MM.1S (cell line): ENCODE data around the gene RNF182.
"Not testable (repeated sequence)": the region's sequence is repeated elsewhere in the genome, so short reads cannot be mapped to it uniquely, and the experiment has no call there.

ENCODE experiments used
- DNase-seq: peaks from one replicate; pipeline ENCODE4 v3.0.0-alpha.2; 2015
- H2AFZ ChIP-seq: fragments of 300-600 bp; sonication (generic); 2 replicates; pipeline ENCODE4 v1.6.0; 2016; ENCODE audit warnings: antibody characterized with exemption, low read length
- H3F3A ChIP-seq: fragments of 300-600 bp; sonication (generic); 2 replicates; pipeline ENCODE4 v1.6.1; 2016; ENCODE audit warnings: mild to moderate bottlenecking, antibody characterized with exemption, low read length, moderate library complexity, mixed read lengths; ENCODE audit not compliant: insufficient read depth
- H3K27ac ChIP-seq: fragments of 300-600 bp; sonication (generic); 2 replicates; pipeline ENCODE4 v1.5.1; 2016; ENCODE audit warnings: mild to moderate bottlenecking, low read length
- H3K27me3 ChIP-seq: fragments of 300-600 bp; sonication (generic); replicated peaks from 2 replicates; pipeline ENCODE4 v1.6.0; 2016; ENCODE audit warnings: low read length; ENCODE audit not compliant: insufficient read depth
- H3K36me3 ChIP-seq: fragments of 300-600 bp; sonication (generic); replicated peaks from 2 replicates; pipeline ENCODE4 v1.6.1; 2016; ENCODE audit warnings: mild to moderate bottlenecking, low read length, mixed read lengths; ENCODE audit not compliant: insufficient read depth
- H3K4me1 ChIP-seq: fragments of 300-600 bp; sonication (generic); 2 replicates; pipeline ENCODE4 v1.6.1; 2016; ENCODE audit warnings: low read length, mixed read lengths
- H3K4me2 ChIP-seq: fragments of 300-600 bp; sonication (generic); 2 replicates; pipeline ENCODE4 v1.6.0; 2016; ENCODE audit warnings: low read depth, low read length
- H3K4me3 ChIP-seq: fragments of 300-600 bp; sonication (generic); 2 replicates; pipeline ENCODE4 v1.5.1; 2016; ENCODE audit warnings: low read length, mixed read lengths
- H3K79me2 ChIP-seq: fragments of 300-600 bp; sonication (generic); 2 replicates; pipeline ENCODE4 v1.6.1; 2016; ENCODE audit warnings: mixed run types, low read length, mixed read lengths
- H3K9ac ChIP-seq: fragments of 300-600 bp; sonication (generic); 2 replicates; pipeline ENCODE4 v1.6.1; 2016; ENCODE audit warnings: low read length, mixed read lengths
- H3K9me2 ChIP-seq: fragments of 300-600 bp; sonication (generic); replicated peaks from 2 replicates; pipeline ENCODE4 v1.6.1; 2016; ENCODE audit warnings: mild to moderate bottlenecking, low read length, mixed read lengths; ENCODE audit not compliant: insufficient read depth
- H3K9me3 ChIP-seq: fragments of 300-600 bp; sonication (generic); replicated peaks from 2 replicates; pipeline ENCODE4 v1.6.1; 2016; ENCODE audit warnings: mild to moderate bottlenecking, low read length, mixed read lengths; ENCODE audit not compliant: insufficient read depth
- H4K20me1 ChIP-seq: fragments of 300-600 bp; sonication (generic); 2 replicates; pipeline ENCODE4 v1.6.1; 2016; ENCODE audit warnings: mild to moderate bottlenecking, low read length, moderate library complexity, mixed read lengths; ENCODE audit not compliant: insufficient read depth
- EZH2 ChIP-seq: fragments of 300-600 bp; sonication (generic); optimal IDR thresholded peaks from 2 replicates; pipeline ENCODE3; 2017; ENCODE audit warnings: low read depth, mild to moderate bottlenecking, antibody characterized with exemption, low read length, mixed read lengths
- EZH2phosphoT487 ChIP-seq: fragments of 300-600 bp; sonication (generic); IDR thresholded peaks from 2 replicates; pipeline ENCODE4 v1.6.1; 2018; ENCODE audit warnings: antibody characterized with exemption, low read length
- TF ChIP-seq, protein P1 (sequence below): fragments of 300-600 bp; sonication (generic); IDR thresholded peaks from 2 replicates; pipeline ENCODE4 v1.5.1; 2016; ENCODE audit warnings: antibody characterized with exemption, low read length, mixed read lengths

Gene RNF182

DNA sequence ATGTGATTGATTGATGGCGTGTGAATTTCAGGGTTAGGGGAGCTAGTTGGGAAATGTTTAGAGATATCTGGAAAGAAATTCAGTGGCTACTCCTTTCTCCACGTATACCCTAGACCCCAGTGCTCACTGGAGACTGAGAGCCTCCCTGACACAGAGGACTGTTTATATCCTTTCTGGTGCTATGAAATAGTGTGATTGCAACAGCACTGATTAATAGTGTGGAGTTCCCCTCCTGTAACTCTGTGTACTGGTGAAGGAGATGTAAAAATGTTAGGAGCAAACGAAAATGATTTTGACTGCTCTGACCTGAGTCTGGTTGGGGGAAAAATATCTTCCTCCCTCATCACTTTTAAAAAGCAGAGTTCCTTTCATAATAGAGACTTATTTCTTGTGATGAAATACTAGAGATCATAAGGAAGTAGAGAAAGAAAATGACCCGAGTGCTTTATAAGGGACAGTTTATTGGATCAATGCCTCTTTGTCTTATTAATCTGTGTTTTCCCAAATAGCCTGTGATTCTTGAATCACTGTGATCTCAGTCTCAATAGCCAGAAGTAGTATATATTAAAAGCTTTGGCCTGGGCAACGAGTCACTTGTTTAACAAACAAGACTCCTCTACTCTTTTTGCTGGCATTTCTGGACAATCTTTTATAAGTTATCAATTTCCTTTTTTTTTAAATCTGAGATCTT lies 92.3 kb downstream of the RNF182 start:
- no peak overlapping the region for H3K4me2 ChIP-seq
- no peaks in the 10 kb centered on the region for H3K79me2 ChIP-seq
- H3K27me3 ChIP-seq = no peaks in the 10 kb centered on the region
- TF ChIP-seq EZH2 = no peak
- no peak for TF ChIP-seq EZH2phosphoT487
- TF ChIP-seq, protein P1, sequence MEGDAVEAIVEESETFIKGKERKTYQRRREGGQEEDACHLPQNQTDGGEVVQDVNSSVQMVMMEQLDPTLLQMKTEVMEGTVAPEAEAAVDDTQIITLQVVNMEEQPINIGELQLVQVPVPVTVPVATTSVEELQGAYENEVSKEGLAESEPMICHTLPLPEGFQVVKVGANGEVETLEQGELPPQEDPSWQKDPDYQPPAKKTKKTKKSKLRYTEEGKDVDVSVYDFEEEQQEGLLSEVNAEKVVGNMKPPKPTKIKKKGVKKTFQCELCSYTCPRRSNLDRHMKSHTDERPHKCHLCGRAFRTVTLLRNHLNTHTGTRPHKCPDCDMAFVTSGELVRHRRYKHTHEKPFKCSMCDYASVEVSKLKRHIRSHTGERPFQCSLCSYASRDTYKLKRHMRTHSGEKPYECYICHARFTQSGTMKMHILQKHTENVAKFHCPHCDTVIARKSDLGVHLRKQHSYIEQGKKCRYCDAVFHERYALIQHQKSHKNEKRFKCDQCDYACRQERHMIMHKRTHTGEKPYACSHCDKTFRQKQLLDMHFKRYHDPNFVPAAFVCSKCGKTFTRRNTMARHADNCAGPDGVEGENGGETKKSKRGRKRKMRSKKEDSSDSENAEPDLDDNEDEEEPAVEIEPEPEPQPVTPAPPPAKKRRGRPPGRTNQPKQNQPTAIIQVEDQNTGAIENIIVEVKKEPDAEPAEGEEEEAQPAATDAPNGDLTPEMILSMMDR = no peak
- H3F3A ChIP-seq = no peaks in the 10 kb centered on the region
- no peak overlapping the region for H3K9ac ChIP-seq
- H3K27ac ChIP-seq = no peak overlapping the region
- no peaks in the 10 kb centered on the region for H3K9me2 ChIP-seq
- DNase-seq = no peak
- H4K20me1 ChIP-seq = no peaks in the 10 kb centered on the region
- H3K36me3 ChIP-seq = no peaks in the 10 kb centered on the region
- H3K4me3 ChIP-seq = no peak overlapping the region
- no peaks in the 10 kb centered on the region for H3K9me3 ChIP-seq
- H2AFZ ChIP-seq = no peak overlapping the region
- no peaks in the 10 kb centered on the region for H3K4me1 ChIP-seq

DNA sequence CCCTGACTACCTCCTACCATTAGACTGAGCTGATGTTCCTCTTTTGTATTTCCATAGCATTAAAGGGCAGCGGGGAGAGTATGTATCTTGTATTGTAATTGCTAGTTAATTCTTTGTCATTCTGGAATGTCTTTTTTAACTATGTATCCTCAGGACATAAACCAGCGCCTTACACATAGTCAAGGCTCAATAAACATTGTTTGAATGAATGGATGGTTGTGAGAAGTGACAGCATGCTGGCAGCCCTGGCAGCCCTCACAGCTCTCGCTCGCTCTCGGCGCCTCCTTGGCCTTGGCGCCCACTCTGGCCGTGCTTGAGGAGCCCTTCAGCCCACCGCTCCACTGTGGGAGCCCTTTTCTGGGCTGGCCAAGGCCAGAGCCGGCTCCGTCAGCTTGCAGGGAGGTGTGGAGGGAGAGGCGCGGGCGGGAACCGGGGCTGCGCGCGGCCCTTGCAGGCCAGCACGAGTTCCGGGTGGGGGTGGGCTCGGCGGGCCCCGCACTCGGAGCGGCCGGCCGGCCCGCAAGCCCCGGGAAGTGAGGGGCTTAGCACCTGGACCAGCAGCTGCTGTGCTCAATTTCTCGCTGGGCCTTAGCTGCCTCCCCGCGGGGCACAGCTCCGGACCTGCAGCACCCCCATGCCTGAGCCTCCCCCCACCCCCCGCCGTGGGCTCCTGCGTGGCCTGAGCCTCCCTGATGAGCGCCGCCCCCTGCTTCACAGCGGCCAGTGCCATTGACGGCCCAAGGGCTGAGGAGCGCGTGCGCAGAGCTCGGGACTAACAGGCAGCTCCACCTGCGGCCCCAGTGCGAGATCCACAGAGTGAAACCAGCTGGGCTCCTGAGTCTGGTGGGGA lies 93.1 kb downstream of the RNF182 start:
- Histone ChIP-seq H3K4me1 (no peaks in the 10 kb centered on the region), H3K4me3 (no peak overlapping the region), H3F3A (no peaks in the 10 kb centered on the region), H3K4me2 (no peak overlapping the region), H3K36me3 (no peaks in the 10 kb centered on the region), H3K9me3 (no peaks in the 10 kb centered on the region), H3K27me3 (no peaks in the 10 kb centered on the region), H3K9ac (no peak overlapping the region), H3K27ac (no peak overlapping the region), H3K9me2 (no peaks in the 10 kb centered on the region), H2AFZ (no peak overlapping the region), H3K79me2 (no peaks in the 10 kb centered on the region), H4K20me1 (no peaks in the 10 kb centered on the region)
- TF ChIP-seq, protein P1 = no peak
- no peak for TF ChIP-seq EZH2phosphoT487
- no peak for DNase-seq

DNA sequence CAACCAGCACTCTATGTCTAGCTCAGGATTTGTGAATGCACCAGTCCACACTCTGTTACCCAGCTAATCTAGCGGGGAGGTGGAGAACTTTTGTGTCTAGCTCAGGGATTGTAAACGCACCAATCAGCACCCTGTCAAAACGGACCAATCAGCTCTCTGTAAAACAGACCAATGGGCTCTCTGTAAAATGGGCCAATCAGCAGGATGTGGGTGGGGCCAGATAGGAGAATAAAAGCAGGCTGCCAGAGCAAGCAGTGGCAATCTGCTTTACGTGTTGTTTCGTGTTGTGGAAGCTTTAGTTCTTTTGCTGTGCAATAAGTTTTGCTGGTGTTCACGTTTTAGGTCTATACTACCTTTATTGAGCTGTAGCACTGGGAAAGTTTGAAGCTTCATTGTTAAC lies 93.8 kb downstream of the RNF182 start:
- not testable (repeated sequence) for H3K4me2 ChIP-seq, H3K4me3 ChIP-seq, H3K36me3 ChIP-seq, H3K9ac ChIP-seq, H3F3A ChIP-seq, H2AFZ ChIP-seq, H3K9me3 ChIP-seq, H3K9me2 ChIP-seq, H3K79me2 ChIP-seq, H3K4me1 ChIP-seq, DNase-seq, H3K27me3 ChIP-seq, H3K27ac ChIP-seq, H4K20me1 ChIP-seq

- no peaks in the 10 kb centered on the region for H3K9me3 ChIP-seq
- no peaks in the 10 kb centered on the region for H4K20me1 ChIP-seq
- no peak overlapping the region for H2AFZ ChIP-seq
- DNase-seq = no peak
- H3K9me2 ChIP-seq = no peaks in the 10 kb centered on the region
- no peaks in the 10 kb centered on the region for H3K36me3 ChIP-seq
- H3K4me1 ChIP-seq = no peaks in the 10 kb centered on the region
- no peak overlapping the region for H3K9ac ChIP-seq
- TF ChIP-seq EZH2phosphoT487 (no peak), EZH2 (no peak)
- TF ChIP-seq, protein P1 = no peak
- no peak overlapping the region for H3K27ac ChIP-seq
- H3F3A ChIP-seq = no peaks in the 10 kb centered on the region
- H3K4me2 ChIP-seq = no peak overlapping the region
- no peaks in the 10 kb centered on the region for H3K27me3 ChIP-seq
- H3K79me2 ChIP-seq = no peaks in the 10 kb centered on the region
- no peak overlapping the region for H3K4me3 ChIP-seq
Measured at GRCh38 chr6:14020551-14020950, 95.8 kb downstream of the RNF182 start.
